K562 (cell line): ENCODE results near the gene ALDOC. TPM values are rescaled to one million over a fixed set of nuclear protein-coding genes. Genes with fewer than 3 reads are reported as not detected.
A peak's percentile ranks its signal among the peaks of the same experiment; 100 is the strongest.

ENCODE experiments used
- BCOR ChIP-seq: fragments of 450-650 bp; IDR thresholded peaks from 2 replicates; pipeline ENCODE4 v1.6.1; 2016
- CBX5 ChIP-seq: IDR thresholded peaks from 2 replicates; pipeline ENCODE4 v1.6.1; 2014; ENCODE audit warnings: low read depth, borderline replicate concordance
- CEBPG ChIP-seq, 3 experiments: fragments of 200-800 bp in 1 of 3; sonication (Bioruptor generic) in 1 of 3; sonication (generic) in 1 of 3; formaldehyde crosslinking in 1 of 3; IDR thresholded peaks in 2 of 3; conservative IDR thresholded peaks in 1 of 3; 2 replicates each; pipeline versions ENCODE4 v1.6.1 to v1.8.0; 2016 to 2022; ENCODE audit warnings: missing compliant biosample characterization in 2 of 3, missing genetic modification characterization in 2 of 3, mild to moderate bottlenecking in 1 of 3, missing genetic modification reagents in 1 of 3
- CHCHD3 ChIP-seq: fragments of 250-450 bp; sonication (Bioruptor Pico); IDR thresholded peaks from 2 replicates; pipeline ENCODE4 v2.1.2; 2022; ENCODE audit warnings: mild to moderate bottlenecking
- GATAD2B ChIP-seq: fragments of 450-650 bp; IDR thresholded peaks from 2 replicates; pipeline ENCODE4 v1.6.1; 2017; ENCODE audit warnings: mild to moderate bottlenecking, borderline replicate concordance
- HNRNPL ChIP-seq: fragments of 200-400 bp; formaldehyde crosslinking; IDR thresholded peaks from 2 replicates; pipeline ENCODE4 v1.6.1; 2017; ENCODE audit warnings: low read depth, mild to moderate bottlenecking, low read length
- IRF1 ChIP-seq: sonication (generic); formaldehyde crosslinking; IDR thresholded peaks from 2 replicates; pipeline ENCODE4 v1.8.0; 2022; ENCODE audit warnings: missing genetic modification reagents, mild to moderate bottlenecking, borderline replicate concordance
- JUN ChIP-seq, 2 experiments: sonication (generic) in 1 of 2; formaldehyde crosslinking in 1 of 2; IDR thresholded peaks; 2 replicates each; pipeline versions ENCODE4 v1.6.1 to v1.8.0; 2012 to 2022; ENCODE audit warnings: borderline replicate concordance in 2 of 2, mild to moderate bottlenecking in 2 of 2, improper control_type of control experiment in 1 of 2, low read depth in 1 of 2, low read length in 1 of 2, missing genetic modification reagents in 1 of 2
- KDM5B ChIP-seq: fragments of 200-600 bp; sonication (generic); IDR thresholded peaks from 2 replicates; pipeline ENCODE4 v1.6.1; 2012; ENCODE audit warnings: low read depth, mild to moderate bottlenecking, moderate library complexity, low read length, control low read depth, inconsistent platforms; ENCODE audit not compliant: insufficient replicate concordance
- NCOA2 ChIP-seq, 2 experiments: fragments of 450-650 bp; IDR thresholded peaks; 2 replicates each; pipeline ENCODE4 v1.6.1; 2018; ENCODE audit warnings: mild to moderate bottlenecking in 2 of 2, moderate library complexity in 1 of 2; ENCODE audit not compliant: partially characterized antibody in 2 of 2
- NKRF ChIP-seq: fragments of 450-650 bp; IDR thresholded peaks from 2 replicates; pipeline ENCODE4 v1.6.1; 2016; ENCODE audit warnings: borderline replicate concordance
- PCBP1 ChIP-seq: fragments of 200-400 bp; formaldehyde crosslinking; IDR thresholded peaks from 2 replicates; pipeline ENCODE4 v1.6.1; 2018; ENCODE audit warnings: mild to moderate bottlenecking, low read depth, low read length; ENCODE audit not compliant: poor library complexity, severe bottlenecking
- RAD21 ChIP-seq, 2 experiments: fragments of 250-450 bp in 1 of 2; fragments of 450-650 bp in 1 of 2; sonication (Bioruptor Pico) in 1 of 2; formaldehyde crosslinking in 1 of 2; IDR thresholded peaks in 1 of 2; conservative IDR thresholded peaks in 1 of 2; 2 replicates each; pipeline versions ENCODE4 v1.4.0 to v1.8.0; 2020 to 2022; ENCODE audit warnings: mild to moderate bottlenecking in 2 of 2, moderate library complexity in 1 of 2
- RBM14 ChIP-seq: fragments of 200-400 bp; formaldehyde crosslinking; IDR thresholded peaks from 2 replicates; pipeline ENCODE4 v1.6.1; 2018; ENCODE audit warnings: low read depth, mild to moderate bottlenecking, low read length, moderate library complexity, borderline replicate concordance; ENCODE audit not compliant: insufficient read depth
- RNF219 ChIP-seq: fragments of 250-450 bp; sonication (Bioruptor Pico); IDR thresholded peaks from 2 replicates; pipeline ENCODE4 v1.5.0; 2022; ENCODE audit warnings: mild to moderate bottlenecking
- TCF15 ChIP-seq: fragments of 250-450 bp; sonication (Bioruptor Pico); IDR thresholded peaks from 2 replicates; pipeline ENCODE4 v1.8.0; 2022; ENCODE audit warnings: moderate library complexity, mild to moderate bottlenecking, inconsistent platforms
- TCFL5 ChIP-seq: fragments of 250-450 bp; sonication (Bioruptor Pico); conservative IDR thresholded peaks from 2 replicates; pipeline ENCODE4 v1.6.1; 2021; ENCODE audit warnings: mild to moderate bottlenecking, moderate library complexity, matching md5 sums
- TRIM28 ChIP-seq: fragments of 450-650 bp; IDR thresholded peaks from 2 replicates; pipeline ENCODE4 v1.6.1; 2017
- ZNF165 ChIP-seq: fragments of 250-450 bp; sonication (Bioruptor Pico); IDR thresholded peaks from 2 replicates; pipeline ENCODE4 v1.4.0; 2020; ENCODE audit warnings: borderline replicate concordance
- ZNF347 ChIP-seq: fragments of 450-650 bp; formaldehyde crosslinking; IDR thresholded peaks from 2 replicates; pipeline ENCODE4 v1.4.0; 2020; ENCODE audit warnings: low read depth, mild to moderate bottlenecking, moderate library complexity
- ZNF436 ChIP-seq: fragments of 250-450, 450-650 bp; sonication (Bioruptor Pico); formaldehyde crosslinking; IDR thresholded peaks from 2 replicates; pipeline ENCODE4 v1.7.0; 2020; ENCODE audit warnings: mild to moderate bottlenecking
- polyA plus RNA-seq, 8 experiments: library from polyadenylated mRNA; depleted of rRNA in 4 of 8; stranded (reverse) in 5 of 8; unstranded in 3 of 8; fragments of >200 nt; fragmentation: Nextera tagmentation in 2 of 8; fragmentation: Illumina TruSeq in 1 of 8; extraction: Ambion mirVana in 2 of 8; extraction: Trizol in 1 of 8; gene quantifications; 2 replicates each; pipeline versions ENCODE4 v1.2.1 to v1.2.3, GENCODE V29; 2011 to 2014; ENCODE audit warnings: inconsistent platforms in 1 of 8, missing spikeins in 1 of 8
- total RNA-seq, 7 experiments: library from RNA; depleted of rRNA in 6 of 7; stranded (reverse); fragments of >200 nt in 6 of 7; fragmentation: Illumina TruSeq in 2 of 7; extraction: Trizol in 2 of 7; gene quantifications; 2 replicates each; pipeline versions ENCODE4 v1.2.1 to v1.2.3, GENCODE V29; 2011 to 2021; ENCODE audit warnings: low replicate concordance in 1 of 7

Gene ALDOC
- total and polyA plus RNA-seq, 9 of the 15 experiments (the other 6 are each of a cell fraction or from before 2014, with no cell fraction given) = 43.2 to 263 (median 99.2) TPM

GRCh38 chr17:28599311-28600184 lies 22.9 kb upstream of the ALDOC start (continued):
- no peak for TF ChIP-seq ZNF436 (CRISPR knock-in tag)
- TF ChIP-seq TCF15 (CRISPR knock-in tag) = no peak
- TF ChIP-seq NCOA2 (IDR thresholded peaks at IDR 0.05; ENCODE audit: partially characterized antibody in 2 of 2) = no peak
- TF ChIP-seq GATAD2B = no peak
- peak; percentile 79 for TF ChIP-seq BCOR
- no peak for TF ChIP-seq TCFL5 (CRISPR knock-in tag)
- TF ChIP-seq CBX5 = no peak
- no peak for TF ChIP-seq IRF1
- TF ChIP-seq JUN (IDR thresholded peaks at IDR 0.05; ENCODE audit: borderline replicate concordance, low read depth, low read length) = no peak
- TF ChIP-seq JUN (CRISPR knock-in tag; IDR thresholded peaks at IDR 0.05; ENCODE audit: borderline replicate concordance) = no peak
- TF ChIP-seq RBM14 = no peak
- TF ChIP-seq ZNF165 = no peak
- no peak for TF ChIP-seq RNF219 (CRISPR knock-in tag)
- TF ChIP-seq CEBPG (CRISPR knock-in tag; IDR thresholded peaks at IDR 0.05) = no peak
- no peak for TF ChIP-seq CEBPG (tag; conservative IDR thresholded peaks at IDR 0.05 in 1 of 2, IDR thresholded peaks at IDR 0.05 in 1 of 2)
- no peak; the same call in 1 of the 2 replicates for TF ChIP-seq NKRF
- peak; percentile 5 for TF ChIP-seq KDM5B
- no peak for TF ChIP-seq CHCHD3 (CRISPR knock-in tag)
- TF ChIP-seq HNRNPL = no peak
- peak; percentile 20; the same call in 1 of the 2 replicates for TF ChIP-seq TRIM28
- no peak for TF ChIP-seq ZNF347
- TF ChIP-seq RAD21 (CRISPR knock-in tag; conservative IDR thresholded peaks at IDR 0.05 in 1 of 2, IDR thresholded peaks at IDR 0.05 in 1 of 2) = no peak; a peak in 1 of 4 replicates
- TF ChIP-seq PCBP1 = no peak
